Measurements from ENCODE around the gene ZNF429. TPM values are rescaled to one million over a fixed set of nuclear protein-coding genes. Genes with fewer than 3 reads are reported as not detected.

Gene ZNF429
- total RNA-seq, 6 donors from 2014 or later = 11.8 to 35.2 (median 24.3) TPM

- 84 to 90% methylated on average over 38 to 39 of the region's 43 CpGs for WGBS, 2 donors
- peak overlapping the region in 1 of 4 donors; percentile 2 for H3K4me3 ChIP-seq
These were observed 21.7 kb upstream of the ZNF429 start for GRCh38 chr19:21483589-21484170.

DNA sequence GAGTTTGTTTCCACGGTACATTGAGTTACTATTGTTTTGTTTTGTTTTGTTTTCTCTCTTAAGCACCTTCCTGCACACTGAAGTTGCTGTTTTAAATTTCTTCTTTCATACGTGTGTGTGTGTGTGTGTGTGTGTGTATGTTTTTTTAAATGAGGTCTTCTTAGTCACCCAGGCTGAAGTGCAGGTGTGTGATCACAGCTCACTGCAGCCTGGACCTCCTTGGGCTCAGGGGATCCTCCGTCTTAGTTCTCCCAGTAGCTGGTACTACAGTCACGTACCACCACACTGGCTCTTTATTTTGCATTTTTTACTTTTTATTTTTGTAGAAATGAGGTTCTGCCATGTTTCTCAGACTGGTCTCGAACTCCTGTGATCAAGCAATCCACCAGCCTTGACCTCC, 20.8 kb upstream of the ZNF429 start:
- no peak for DNase-seq
- WGBS, 2 donors = 91 to 93% methylated on average over 5 of the region's 5 CpGs
- no peak for ATAC-seq (ENCODE audit: low FRiP score in 2 of 2)
- Histone ChIP-seq H3K36me3 (no peaks in the 10 kb centered on the region), H3K27ac (no peak overlapping the region), H3K4me1 (no peaks in the 10 kb centered on the region), H3K27me3 (no peaks in the 10 kb centered on the region), H3K9me3 (peaks cover 0 to 4% (median 0%) of the 10 kb centered on the region in 4 donors), H3K4me3 (no peak overlapping the region)
- no peak for TF ChIP-seq CTCF (IDR thresholded peaks at IDR 0.05)
- TF ChIP-seq POLR2A (IDR thresholded peaks at IDR 0.05) = no peak
- TF ChIP-seq POLR2AphosphoS5 (IDR thresholded peaks at IDR 0.05) = no peak
- TF ChIP-seq EP300 (IDR thresholded peaks at IDR 0.05) = no peak

More at GRCh38 chr19:21483589-21484170, 21.7 kb upstream of the ZNF429 start:
- DNase-seq = peak; percentile 56 to 88
- no peaks in the 10 kb centered on the region for H3K4me1 ChIP-seq
- peaks cover 0 to 4% (median 0%) of the 10 kb centered on the region in 4 donors for H3K9me3 ChIP-seq
- TF ChIP-seq EP300 (IDR thresholded peaks at IDR 0.05) = no peak
- TF ChIP-seq CTCF (IDR thresholded peaks at IDR 0.05) = peak; percentile 41 to 74 (median 59)
- TF ChIP-seq POLR2A (IDR thresholded peaks at IDR 0.05) = no peak
- ATAC-seq (ENCODE audit: low FRiP score in 2 of 2) = peak; percentile 74 to 86
- no peak overlapping the region for H3K27ac ChIP-seq
- H3K27me3 ChIP-seq = no peaks in the 10 kb centered on the region
- H3K36me3 ChIP-seq = no peaks in the 10 kb centered on the region

DNA sequence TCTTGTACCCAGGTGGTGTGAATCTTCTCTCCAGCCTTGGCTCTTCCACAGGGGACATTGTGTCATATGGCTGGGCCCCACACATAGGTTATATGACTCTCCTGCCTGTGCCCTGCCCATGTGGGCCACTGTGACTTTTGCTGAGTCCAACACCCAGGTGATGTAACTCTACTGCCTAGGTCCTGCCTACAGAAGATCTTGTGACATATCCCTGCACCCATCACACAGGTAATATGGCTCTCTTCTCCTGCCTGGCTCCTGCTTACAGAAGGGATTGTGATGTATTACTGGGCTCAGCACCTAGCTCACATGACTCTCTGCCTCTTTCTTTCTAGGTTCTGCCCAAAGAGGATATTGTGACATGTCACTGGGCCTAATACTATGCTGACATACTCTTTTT, 19.5 kb upstream of the ZNF429 start:
- Histone ChIP-seq H3K27me3 (no peaks in the 10 kb centered on the region), H3K27ac (no peak overlapping the region), H3K4me1 (no peaks in the 10 kb centered on the region), H3K36me3 (no peaks in the 10 kb centered on the region), H3K9me3 (peaks cover 0 to 4% (median 0%) of the 10 kb centered on the region in 4 donors), H3K4me3 (no peak overlapping the region)
- DNase-seq (no peak), ATAC-seq (ENCODE audit: low FRiP score in 2 of 2) (no peak)
- TF ChIP-seq CTCF (IDR thresholded peaks at IDR 0.05) (no peak), POLR2AphosphoS5 (IDR thresholded peaks at IDR 0.05) (no peak), POLR2A (IDR thresholded peaks at IDR 0.05) (no peak), EP300 (IDR thresholded peaks at IDR 0.05) (no peak)

DNA sequence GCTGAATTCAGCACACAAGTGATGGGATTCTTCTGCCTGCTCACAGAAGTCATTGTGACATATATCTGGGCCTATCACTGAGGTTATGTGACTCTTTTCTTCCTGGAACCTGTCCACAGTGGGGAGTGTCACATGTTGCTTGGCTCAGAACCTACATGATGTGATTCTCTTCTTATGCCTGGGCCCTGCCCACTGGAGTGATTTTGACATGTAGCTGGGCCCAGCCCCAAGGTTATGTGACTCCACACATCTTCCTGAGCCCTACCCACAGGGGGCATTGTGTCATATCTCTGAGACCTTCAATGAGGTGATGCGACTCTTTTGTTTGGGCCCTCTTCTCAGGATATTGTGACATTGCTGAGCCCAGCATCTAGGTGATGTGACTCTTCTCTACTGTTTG, 17.4 kb upstream of the ZNF429 start:
- peaks cover 0 to 4% (median 0%) of the 10 kb centered on the region in 4 donors for H3K9me3 ChIP-seq
- H3K27ac ChIP-seq = no peak overlapping the region
- WGBS, 2 donors = 91 to 92% methylated on average over 1 of the region's 1 CpG
- TF ChIP-seq POLR2AphosphoS5 (IDR thresholded peaks at IDR 0.05) = no peak
- no peak for TF ChIP-seq POLR2A (IDR thresholded peaks at IDR 0.05)
- TF ChIP-seq EP300 (IDR thresholded peaks at IDR 0.05) = no peak
- TF ChIP-seq CTCF (IDR thresholded peaks at IDR 0.05) = no peak
- ATAC-seq (ENCODE audit: low FRiP score in 2 of 2) (no peak), DNase-seq (no peak)
- H3K27me3 ChIP-seq = no peaks in the 10 kb centered on the region
- H3K4me3 ChIP-seq = no peak overlapping the region
- no peaks in the 10 kb centered on the region for H3K36me3 ChIP-seq
- H3K4me1 ChIP-seq = no peaks in the 10 kb centered on the region

- WGBS, 2 donors = 61 to 93% methylated on average over 3 to 4 of the region's 4 CpGs
- ATAC-seq (ENCODE audit: low FRiP score in 2 of 2) (no peak), DNase-seq (peak in 1 of 2 donors; percentile 28)
These were observed 14.3 kb upstream of the ZNF429 start for GRCh38 chr19:21491146-21491545.

More at GRCh38 chr19:21491146-21491545, 14.3 kb upstream of the ZNF429 start:
- Histone ChIP-seq H3K4me3 (no peak overlapping the region), H3K27me3 (no peaks in the 10 kb centered on the region), H3K9me3 (no peaks in the 10 kb centered on the region), H3K4me1 (no peaks in the 10 kb centered on the region), H3K27ac (no peak overlapping the region), H3K36me3 (no peaks in the 10 kb centered on the region)
- TF ChIP-seq CTCF (IDR thresholded peaks at IDR 0.05) (no peak), POLR2A (IDR thresholded peaks at IDR 0.05) (no peak), EP300 (IDR thresholded peaks at IDR 0.05) (no peak), POLR2AphosphoS5 (IDR thresholded peaks at IDR 0.05) (no peak)
